ENCODE data around the gene C1orf56.
"Not testable (repeated sequence)": the region's sequence is repeated elsewhere in the genome, so short reads cannot be mapped to it uniquely, and the experiment has no call there.

Gene C1orf56

DNA sequence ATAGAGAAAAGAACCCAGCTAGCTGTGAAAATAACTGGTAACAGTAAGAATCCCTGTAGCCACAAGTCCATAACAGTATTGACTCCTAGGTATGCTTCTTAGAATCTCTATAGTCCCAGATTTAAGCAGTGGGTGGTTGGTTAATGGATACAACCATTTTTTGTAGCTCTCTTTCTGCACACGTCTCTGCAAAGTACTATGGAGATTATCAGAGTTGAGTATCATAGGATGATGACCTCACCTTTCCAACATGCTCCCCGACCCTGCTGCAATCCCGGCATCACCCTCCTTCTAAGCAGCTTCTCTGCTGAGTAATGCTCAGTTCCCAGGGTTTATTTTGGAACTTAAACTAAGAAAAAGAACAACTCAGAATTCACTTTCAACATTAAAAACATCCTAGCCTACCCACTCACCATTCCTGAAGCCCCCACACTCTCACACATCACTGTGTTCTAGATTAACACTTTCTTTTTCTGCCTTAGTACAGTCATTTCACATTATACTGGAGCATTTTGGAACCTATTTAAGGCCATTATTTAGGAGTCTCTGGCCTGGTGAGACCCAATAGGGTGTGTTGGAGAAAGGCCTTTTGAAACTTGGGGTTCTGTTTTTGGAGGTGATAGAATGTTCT is 15.3 kb downstream of the C1orf56 start:
- no peak for FAIRE-seq

DNA sequence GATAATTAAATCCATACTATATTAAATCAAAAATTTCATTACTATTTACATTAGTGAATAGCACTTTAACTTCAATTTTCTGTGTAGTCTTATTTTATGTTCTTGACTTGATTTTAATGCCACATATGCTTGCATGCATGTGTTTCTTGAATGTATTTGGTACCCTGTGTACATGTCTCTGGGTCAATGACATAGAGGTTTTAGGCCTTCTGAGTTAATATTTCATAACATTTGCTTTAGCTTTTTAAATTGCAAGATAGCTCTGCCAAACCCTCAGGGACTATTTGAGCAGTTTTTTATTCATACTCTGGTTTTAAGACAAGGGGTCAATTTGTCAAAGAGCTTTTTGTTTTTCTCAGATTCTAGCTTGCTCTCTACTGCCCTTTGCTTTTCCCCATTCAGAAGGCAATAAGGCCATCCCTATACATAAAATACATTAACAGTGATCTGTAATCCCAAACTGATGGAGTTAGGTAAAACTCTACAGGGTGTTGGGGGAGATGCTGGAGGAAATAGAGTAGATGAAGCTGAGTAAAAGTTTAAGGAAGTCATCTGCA is 17.6 kb downstream of the C1orf56 start:
- FAIRE-seq, result no peak

DNA sequence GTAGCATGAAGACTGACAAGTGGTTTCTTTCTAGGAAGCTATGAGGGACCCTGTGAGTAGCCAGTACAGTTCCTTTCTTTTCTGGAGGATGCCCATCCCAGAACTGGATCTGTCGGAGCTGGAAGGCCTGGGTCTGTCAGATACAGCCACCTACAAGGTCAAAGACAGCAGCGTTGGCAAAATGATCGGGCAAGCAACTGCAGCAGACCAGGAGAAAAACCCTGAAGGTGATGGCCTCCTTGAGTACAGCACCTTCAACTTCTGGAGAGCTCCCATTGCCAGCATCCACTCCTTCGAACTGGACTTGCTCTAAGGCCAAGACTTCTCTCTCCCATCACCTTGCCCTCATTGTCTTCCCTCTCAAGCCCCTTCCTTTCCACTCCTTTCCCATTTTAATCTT is 19.6 kb downstream of the C1orf56 start:
- FAIRE-seq, result no peak

DNA sequence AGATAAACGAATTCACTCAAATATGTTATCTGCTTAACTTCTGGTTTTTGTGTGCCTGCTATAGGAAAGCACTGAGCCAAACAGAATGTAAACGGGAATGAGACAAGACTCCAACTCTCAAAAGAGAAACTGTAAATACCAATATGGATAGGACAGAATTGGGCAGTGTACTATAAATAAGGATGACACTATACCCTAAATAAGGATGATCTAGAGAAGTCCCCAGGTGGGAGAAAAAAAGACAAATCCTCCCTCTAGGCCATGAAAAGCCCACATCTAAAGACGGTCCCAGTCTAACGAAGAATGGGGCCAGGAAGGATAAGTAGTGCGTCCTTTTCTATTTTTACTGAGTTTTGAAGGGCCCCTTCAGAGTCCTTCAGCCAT is 21.5 kb downstream of the C1orf56 start:
- no peak for FAIRE-seq

DNA sequence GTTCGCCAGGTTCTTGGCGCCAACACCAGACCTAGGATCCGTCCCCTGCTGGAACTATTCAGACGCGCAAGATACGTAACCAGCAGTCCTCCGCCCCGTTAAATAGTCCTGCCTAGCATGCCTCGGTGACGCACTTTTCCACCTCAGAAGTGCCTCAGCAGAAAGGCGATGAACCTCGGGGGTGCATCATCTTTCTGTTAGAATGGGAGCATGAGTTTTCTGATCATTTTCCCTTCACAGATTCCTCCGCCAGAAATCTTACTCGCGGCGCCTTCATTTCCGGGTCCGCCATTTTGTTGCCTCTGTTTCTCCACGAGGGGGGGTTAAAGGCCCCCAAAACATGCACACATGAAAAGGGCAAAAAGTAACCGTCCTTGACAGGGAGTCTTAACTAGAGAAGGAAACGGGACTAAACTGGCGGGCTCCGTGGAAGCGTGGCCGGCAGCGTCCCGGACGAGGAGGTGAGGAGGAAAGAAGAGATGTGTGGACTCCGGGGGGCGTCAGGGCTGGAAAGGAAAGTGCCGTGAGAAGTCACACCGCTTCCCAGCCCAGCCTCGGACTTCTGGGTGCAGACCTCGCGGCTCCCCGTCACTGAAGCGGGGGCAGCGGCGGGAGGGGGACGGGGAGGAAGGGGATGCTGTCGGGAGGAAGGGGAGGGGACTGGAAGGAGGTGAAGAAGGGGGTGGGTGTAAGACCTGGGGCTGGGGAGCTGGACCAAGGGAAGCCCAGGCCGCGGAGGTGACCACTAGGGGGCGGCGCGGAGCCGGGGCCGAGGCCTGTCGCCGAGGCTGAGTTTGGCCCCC is 23.1 kb downstream of the C1orf56 start, which contains the start of gene GABPB2:
Gene GABPB2, plus strand, starts transcription at position 288 of the 803 bp plus-strand sequence. CDS start 17,429 bp downstream, outside the sequence.
- FAIRE-seq, result no peak

DNA sequence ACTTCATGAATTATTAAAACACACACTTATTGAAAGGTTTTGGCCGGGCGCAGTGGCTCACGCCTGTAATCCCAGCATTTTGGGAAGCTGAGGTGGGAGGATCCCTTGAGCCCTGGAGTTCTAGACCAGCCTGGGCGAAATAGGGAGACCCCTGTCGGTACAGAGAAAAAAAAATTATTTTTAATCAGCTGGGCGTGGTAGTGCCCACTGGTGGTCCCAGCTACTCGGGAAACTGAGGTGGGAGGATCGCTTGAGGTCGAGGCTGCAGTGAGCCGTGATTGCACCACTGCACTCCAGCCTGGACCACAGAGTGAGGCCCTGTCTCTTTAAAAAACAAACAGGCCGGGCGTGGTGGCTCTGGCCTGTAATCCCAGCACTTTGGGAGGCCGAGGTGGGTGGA is 24.7 kb downstream of the C1orf56 start:
- FAIRE-seq, result no peak

DNA sequence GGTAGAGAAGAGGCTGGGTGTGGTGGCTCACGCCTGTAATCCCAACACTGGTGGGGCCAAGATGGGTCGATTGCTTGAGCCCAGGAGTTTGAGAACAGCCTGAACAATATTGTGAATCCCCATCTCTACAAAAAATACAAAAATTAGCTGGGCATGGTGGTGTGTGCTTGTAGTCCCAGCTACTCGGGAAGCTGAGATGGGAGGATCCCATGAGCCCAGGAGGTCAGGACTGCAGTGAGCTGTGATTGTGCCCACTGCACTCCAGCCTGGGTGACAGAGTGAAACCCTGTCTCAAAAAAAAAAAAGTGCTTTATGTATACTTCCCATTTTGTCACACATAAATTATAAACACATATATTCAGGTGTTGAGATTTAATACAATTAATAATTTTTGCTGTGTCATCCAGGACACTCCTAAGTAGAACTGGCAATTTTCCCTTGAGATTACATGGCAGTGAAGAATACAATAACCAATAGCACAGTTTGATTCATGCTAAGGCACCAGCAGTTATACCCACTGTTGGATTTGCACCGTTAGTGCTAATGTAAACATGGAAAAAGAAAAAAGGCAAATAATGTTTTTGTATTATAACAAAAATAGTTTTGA is 38.5 kb downstream of the C1orf56 start:
- FAIRE-seq, result no peak

DNA sequence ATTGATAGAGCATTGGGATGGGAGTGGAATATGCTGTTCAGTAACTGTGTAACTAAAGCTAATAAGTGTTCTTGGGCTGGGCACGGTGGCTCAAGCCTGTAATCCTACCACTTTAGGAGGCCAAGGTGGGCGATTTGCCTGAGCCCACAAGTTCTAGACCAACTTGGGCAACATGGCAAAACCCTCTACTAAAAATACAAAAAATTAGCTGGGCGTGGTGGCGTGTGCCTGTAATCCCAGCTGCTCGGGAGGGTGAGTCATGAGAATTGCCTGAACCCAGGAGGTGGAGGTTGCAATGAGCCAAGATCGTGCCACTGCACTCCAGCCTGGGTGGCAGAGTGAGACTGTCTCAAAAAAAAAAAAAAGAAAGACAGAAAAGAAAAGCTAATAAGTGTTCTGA is 49.9 kb downstream of the C1orf56 start:
- not testable (repeated sequence) for FAIRE-seq

DNA sequence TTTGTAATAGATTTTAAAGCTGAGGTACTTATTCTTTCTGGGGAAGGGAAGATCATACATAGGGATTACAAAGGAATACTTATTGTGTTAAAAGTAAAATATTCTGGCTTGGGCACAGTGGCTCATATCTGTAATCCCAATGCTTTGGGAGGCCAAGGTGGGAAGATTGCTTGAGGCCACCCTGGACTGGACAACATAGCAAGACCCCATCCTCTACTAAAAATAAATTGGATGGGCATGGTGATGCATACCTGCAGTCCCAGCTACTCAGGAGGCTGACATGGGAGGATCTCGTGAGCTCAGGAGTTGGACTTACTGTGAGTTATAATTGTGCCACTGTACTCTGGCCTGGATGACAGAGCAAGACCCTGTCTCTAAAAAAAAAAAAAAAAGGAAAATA is 50.6 kb downstream of the C1orf56 start:
- no peak for FAIRE-seq

Data from endometrium (tissue), 2 donors.